Mesenchymal stem cell (in vitro differentiated cells and primary cell): ENCODE data around the gene CNOT4.
A peak's percentile ranks its signal among the peaks of the same experiment; 100 is the strongest.

Source experiments
- DNase-seq: peaks from one replicate; pipeline ENCODE4 v3.0.0-alpha.2; 2013
- H2AFZ ChIP-seq: one replicate; pipeline ENCODE4 v1.6.1; 2013; ENCODE audit warnings: low read depth, mild to moderate bottlenecking, control low read depth, inconsistent platforms, low read length, moderate library complexity
- H2AK5ac ChIP-seq: 2 replicates; pipeline ENCODE4 v1.6.1; 2013; ENCODE audit warnings: low read length, moderate library complexity, mild to moderate bottlenecking, inconsistent platforms; ENCODE audit not compliant: severe bottlenecking
- H2BK120ac ChIP-seq: one replicate; pipeline ENCODE4 v1.6.1; 2013; ENCODE audit warnings: low read depth, mild to moderate bottlenecking, inconsistent platforms, low read length, moderate library complexity
- H2BK12ac ChIP-seq, 2 experiments: one replicate each; pipeline ENCODE4 v1.6.1; 2013; ENCODE audit warnings: inconsistent platforms in 2 of 2, low read length in 2 of 2, mild to moderate bottlenecking in 2 of 2, moderate library complexity in 2 of 2, control low read depth in 1 of 2
- H2BK15ac ChIP-seq: one replicate; pipeline ENCODE4 v1.6.1; 2013; ENCODE audit warnings: mild to moderate bottlenecking, low read depth, inconsistent platforms; ENCODE audit not compliant: poor library complexity, severe bottlenecking
- H2BK5ac ChIP-seq: 2 replicates; pipeline ENCODE4 v1.6.1; 2013; ENCODE audit warnings: low read depth, mild to moderate bottlenecking, low read length, control low read depth, inconsistent platforms; ENCODE audit not compliant: poor library complexity, severe bottlenecking
- H3K14ac ChIP-seq, 2 experiments: one replicate each; pipeline ENCODE4 v1.6.1; 2013; ENCODE audit warnings: inconsistent platforms in 2 of 2, low read length in 2 of 2, control low read depth in 1 of 2, mild to moderate bottlenecking in 1 of 2, moderate library complexity in 1 of 2
- H3K18ac ChIP-seq, 2 experiments: one replicate each; pipeline ENCODE4 v1.6.1; 2013; ENCODE audit warnings: inconsistent platforms in 2 of 2, low read length in 2 of 2, control low read depth in 1 of 2, low read depth in 1 of 2, mild to moderate bottlenecking in 1 of 2
- H3K23ac ChIP-seq, 2 experiments: one replicate each; pipeline ENCODE4 v1.6.1; 2013; ENCODE audit warnings: inconsistent platforms in 2 of 2, low read length in 2 of 2, mild to moderate bottlenecking in 2 of 2, moderate library complexity in 2 of 2, control low read depth in 1 of 2
- H3K27ac ChIP-seq: 2 replicates; pipeline ENCODE4 v1.5.1; 2013; ENCODE audit warnings: mild to moderate bottlenecking, moderate library complexity, low read length, control low read depth, inconsistent platforms; ENCODE audit not compliant: poor library complexity, severe bottlenecking
- H3K27me3 ChIP-seq, 2 experiments: 2 replicates each; pipeline versions ENCODE4 v1.6.1 to v1.7.0; 2013; ENCODE audit warnings: low read length in 2 of 2, mild to moderate bottlenecking in 2 of 2, moderate library complexity in 2 of 2, control low read depth in 1 of 2, inconsistent platforms in 1 of 2; ENCODE audit not compliant: control insufficient read depth in 1 of 2, insufficient read depth in 1 of 2
- H3K36me3 ChIP-seq, 2 experiments: 2 replicates each; pipeline versions ENCODE4 v1.6.1 to v1.7.0; 2013; ENCODE audit warnings: low read length in 2 of 2, control low read depth in 1 of 2, inconsistent platforms in 1 of 2, low read depth in 1 of 2, mild to moderate bottlenecking in 1 of 2; ENCODE audit not compliant: insufficient read depth in 2 of 2, control insufficient read depth in 1 of 2
- H3K4ac ChIP-seq, 2 experiments: one replicate each; pipeline ENCODE4 v1.6.1; 2013; ENCODE audit warnings: inconsistent platforms in 2 of 2, low read length in 2 of 2, mild to moderate bottlenecking in 2 of 2, moderate library complexity in 2 of 2, control low read depth in 1 of 2, low read depth in 1 of 2
- H3K4me1 ChIP-seq: 2 replicates; pipeline ENCODE4 v1.6.1; 2013; ENCODE audit warnings: low read depth, low read length, control low read depth; ENCODE audit not compliant: control insufficient read depth, insufficient read depth
- H3K4me2 ChIP-seq: 2 replicates; pipeline ENCODE4 v1.6.1; 2013; ENCODE audit warnings: low read length, mild to moderate bottlenecking, inconsistent platforms; ENCODE audit not compliant: poor library complexity, severe bottlenecking
- H3K4me3 ChIP-seq, 2 experiments: 2 replicates each; pipeline versions ENCODE4 v1.5.1 to v1.7.0; 2013; ENCODE audit warnings: low read length in 2 of 2, mild to moderate bottlenecking in 2 of 2, control low read depth in 1 of 2, low read depth in 1 of 2; ENCODE audit not compliant: insufficient read depth in 1 of 2
- H3K79me1 ChIP-seq: replicated peaks from 2 replicates; pipeline ENCODE4 v1.6.1; 2013; ENCODE audit warnings: mild to moderate bottlenecking, control low read depth, low read length, inconsistent platforms; ENCODE audit not compliant: poor library complexity, severe bottlenecking
- H3K9ac ChIP-seq: 2 replicates; pipeline ENCODE4 v1.7.0; 2013; ENCODE audit warnings: mild to moderate bottlenecking, low read length, moderate library complexity
- H3K9me3 ChIP-seq: 2 replicates; pipeline ENCODE4 v1.7.0; 2013; ENCODE audit warnings: mild to moderate bottlenecking, low read length; ENCODE audit not compliant: control insufficient read depth
- H4K8ac ChIP-seq: one replicate; pipeline ENCODE4 v1.6.1; 2013; ENCODE audit warnings: inconsistent platforms, mild to moderate bottlenecking, low read length, moderate library complexity
- H4K91ac ChIP-seq: one replicate; pipeline ENCODE4 v1.6.1; 2013; ENCODE audit warnings: mild to moderate bottlenecking, low read length, inconsistent platforms
- WGBS: methylation state at CpG from one replicate; pipeline ENCODE4 v1.1.7; 2013; ENCODE audit warnings: mixed read lengths; 5-methylcytosine and 5-hydroxymethylcytosine counted together

Gene CNOT4

DNA sequence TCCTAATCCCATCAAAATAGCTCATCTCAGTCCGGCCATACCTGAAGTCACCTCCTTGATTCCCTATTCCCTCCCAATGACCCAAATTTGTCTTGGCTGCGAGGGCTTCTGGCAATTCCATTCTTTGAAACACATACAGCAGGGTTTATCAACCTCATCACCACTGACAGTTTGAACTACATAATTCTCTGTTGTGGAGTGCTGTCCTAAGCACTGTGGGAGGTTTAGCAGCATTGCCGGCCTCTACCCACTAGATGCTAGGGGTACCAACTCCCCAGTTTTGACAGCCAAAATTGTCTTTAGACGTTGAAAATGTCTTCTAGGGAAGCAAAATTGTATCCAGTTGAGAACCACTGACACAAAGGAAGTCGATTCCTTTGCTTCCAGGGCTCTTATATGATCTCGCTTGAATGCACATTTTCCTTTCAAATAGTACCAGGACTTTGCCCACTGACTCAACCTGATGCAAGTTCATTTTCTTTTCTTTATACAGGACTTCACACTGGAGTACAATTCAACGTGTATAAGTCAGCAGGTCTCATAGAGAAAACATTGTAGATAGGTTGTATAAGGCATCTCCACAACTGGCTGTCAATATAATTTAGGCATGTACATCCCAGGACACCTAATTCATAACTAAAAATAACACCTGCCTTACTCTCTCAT lies 142.9 kb downstream of the CNOT4 start:
- H2AK5ac ChIP-seq, result no peak overlapping the region
- no peak overlapping the region for H3K23ac ChIP-seq
- no peak overlapping the region for H2BK15ac ChIP-seq
- no peaks in the 10 kb centered on the region for H3K4me1 ChIP-seq
- no peak overlapping the region for H4K8ac ChIP-seq
- WGBS, result 96% methylated on average over 6 of the region's 7 CpGs
- H2BK5ac ChIP-seq, result no peak overlapping the region
- no peak overlapping the region for H3K18ac ChIP-seq
- peaks cover 7 to 18% of the 10 kb centered on the region in 2 experiments for H3K36me3 ChIP-seq
- H3K27ac ChIP-seq, result no peak overlapping the region
- no peak for DNase-seq
- H3K4me2 ChIP-seq, result no peak overlapping the region
- no peaks in the 10 kb centered on the region for H3K9me3 ChIP-seq
- H2BK120ac ChIP-seq, result no peak overlapping the region
- no peak overlapping the region for H2BK12ac ChIP-seq
- H3K14ac ChIP-seq, result no peak overlapping the region
- no peak overlapping the region for H3K9ac ChIP-seq
- H3K4me3 ChIP-seq, result no peak overlapping the region
- H3K27me3 ChIP-seq, result no peaks in the 10 kb centered on the region
- peaks cover 7% of the 10 kb centered on the region for H3K79me1 ChIP-seq
- no peak overlapping the region for H3K4ac ChIP-seq
- H2AFZ ChIP-seq, result no peak overlapping the region
- H4K91ac ChIP-seq, result no peak overlapping the region

GRCh38 chr7:135365721-135366120 lies 144.2 kb downstream of the CNOT4 start:
- no peak overlapping the region for H2BK120ac ChIP-seq
- no peak overlapping the region for H4K8ac ChIP-seq
- H3K18ac ChIP-seq, result no peak overlapping the region
- H2BK15ac ChIP-seq, result no peak overlapping the region
- no peak overlapping the region for H3K4me3 ChIP-seq
- no peak overlapping the region for H3K4me2 ChIP-seq
- H3K9me3 ChIP-seq, result no peaks in the 10 kb centered on the region
- no peak overlapping the region for H3K4ac ChIP-seq
- no peak overlapping the region for H3K23ac ChIP-seq
- peaks cover 7% of the 10 kb centered on the region for H3K79me1 ChIP-seq
- no peak overlapping the region for H2AK5ac ChIP-seq
- H3K4me1 ChIP-seq, result no peaks in the 10 kb centered on the region
- DNase-seq, result no peak
- H3K27me3 ChIP-seq, result no peaks in the 10 kb centered on the region
- no peak overlapping the region for H2BK12ac ChIP-seq
- H2AFZ ChIP-seq, result no peak overlapping the region
- peaks cover 7 to 30% of the 10 kb centered on the region in 2 experiments for H3K36me3 ChIP-seq
- H2BK5ac ChIP-seq, result no peak overlapping the region
- no peak overlapping the region for H3K14ac ChIP-seq
- no peak overlapping the region for H3K9ac ChIP-seq
- H4K91ac ChIP-seq, result no peak overlapping the region
- 79% methylated on average over 2 of the region's 3 CpGs for WGBS
- H3K27ac ChIP-seq, result no peak overlapping the region

- H3K4me3 ChIP-seq, result no peak overlapping the region
- H3K79me1 ChIP-seq, result peaks cover 6% of the 10 kb centered on the region
- H3K14ac ChIP-seq, result no peak overlapping the region
- no peak for DNase-seq
- H2BK12ac ChIP-seq, result no peak overlapping the region
- no peak overlapping the region for H2AK5ac ChIP-seq
- H3K27me3 ChIP-seq, result no peaks in the 10 kb centered on the region
- no peak overlapping the region for H2BK15ac ChIP-seq
- H3K27ac ChIP-seq, result no peak overlapping the region
- H3K9me3 ChIP-seq, result no peaks in the 10 kb centered on the region
- WGBS, result no CpG with 5 or more reads among the region's 2 CpGs
- no peak overlapping the region for H2BK120ac ChIP-seq
- H3K18ac ChIP-seq, result no peak overlapping the region
- H3K23ac ChIP-seq, result no peak overlapping the region
- H3K4me2 ChIP-seq, result no peak overlapping the region
- H3K4me1 ChIP-seq, result no peaks in the 10 kb centered on the region
- H2AFZ ChIP-seq, result no peak overlapping the region
- H3K9ac ChIP-seq, result no peak overlapping the region
- no peak overlapping the region for H4K91ac ChIP-seq
- H3K4ac ChIP-seq, result no peak overlapping the region
- H3K36me3 ChIP-seq, result peaks cover 7 to 30% of the 10 kb centered on the region in 2 experiments
- H2BK5ac ChIP-seq, result no peak overlapping the region
- no peak overlapping the region for H4K8ac ChIP-seq
Measured at GRCh38 chr7:135364206-135364605, 145.7 kb downstream of the CNOT4 start.

- H3K27me3 ChIP-seq, result no peaks in the 10 kb centered on the region
- H3K36me3 ChIP-seq, result peaks cover 7 to 30% of the 10 kb centered on the region in 2 experiments
- no peaks in the 10 kb centered on the region for H3K4me1 ChIP-seq
- no peak overlapping the region for H4K91ac ChIP-seq
- no peak for DNase-seq
- H3K4me3 ChIP-seq, result no peak overlapping the region
- no peak overlapping the region for H2BK12ac ChIP-seq
- peak overlapping the region; percentile 35 for H3K4me2 ChIP-seq
- H3K79me1 ChIP-seq, result peaks cover 6% of the 10 kb centered on the region
- H2BK15ac ChIP-seq, result peak overlapping the region; percentile 23
- H3K9me3 ChIP-seq, result no peaks in the 10 kb centered on the region
- H3K23ac ChIP-seq, result no peak overlapping the region
- no peak overlapping the region for H3K27ac ChIP-seq
- H3K4ac ChIP-seq, result no peak overlapping the region
- H3K18ac ChIP-seq, result no peak overlapping the region
- H3K9ac ChIP-seq, result no peak overlapping the region
- H2BK120ac ChIP-seq, result no peak overlapping the region
- H3K14ac ChIP-seq, result no peak overlapping the region
- no peak overlapping the region for H2AK5ac ChIP-seq
- no peak overlapping the region for H2BK5ac ChIP-seq
- WGBS, result 80% methylated on average over 7 of the region's 7 CpGs
- no peak overlapping the region for H2AFZ ChIP-seq
- no peak overlapping the region for H4K8ac ChIP-seq
Measured at GRCh38 chr7:135362871-135363270, 147.0 kb downstream of the CNOT4 start.
